Vagina (tissue), 2 donors: Measurements from ENCODE around the gene CNOT1. TPM values are rescaled to one million over a fixed set of nuclear protein-coding genes. Genes with fewer than 3 reads are reported as not detected.
A peak's percentile ranks its signal among the peaks of the same experiment; 100 is the strongest.

ENCODE experiments used
- DNase-seq, 2 donors: peaks; one replicate each; pipeline ENCODE4 v3.0.0-alpha.2; 2017; ENCODE audit errors: extremely low spot score in 2 of 2
- H3K27ac ChIP-seq: fragments of 200-600 bp; sonication (generic); one replicate; pipeline ENCODE4 v1.5.1; 2019
- H3K27me3 ChIP-seq: fragments of 200-600 bp; sonication (generic); one replicate; pipeline ENCODE4 v1.5.1; 2019
- H3K36me3 ChIP-seq, 2 donors: fragments of 200-600 bp; sonication (generic); one replicate each; pipeline ENCODE4 v1.5.1; 2017 to 2019
- H3K4me1 ChIP-seq: fragments of 200-600 bp; sonication (generic); one replicate; pipeline ENCODE4 v1.5.1; 2019
- H3K4me3 ChIP-seq, 2 donors: fragments of 200-600 bp; sonication (generic); 1 replicate in 1 of 2; 2 replicates in 1 of 2; pipeline ENCODE4 v1.5.1; 2016 to 2019
- H3K9me3 ChIP-seq: fragments of 200-600 bp; sonication (generic); one replicate; pipeline ENCODE4 v1.5.1; 2019
- POLR2A ChIP-seq, 2 donors: fragments of 450-650 bp; IDR thresholded peaks; one replicate each; pipeline ENCODE4 v1.6.1; 2017; ENCODE audit warnings: antibody characterized with exemption in 2 of 2, mild to moderate bottlenecking in 2 of 2, moderate library complexity in 2 of 2
- POLR2AphosphoS5 ChIP-seq, 2 donors: sonication (generic); formaldehyde crosslinking; IDR thresholded peaks; one replicate each; pipeline ENCODE4 v1.9.0; 2017; ENCODE audit warnings: antibody characterized with exemption in 2 of 2, mild to moderate bottlenecking in 2 of 2, low read depth in 1 of 2; ENCODE audit not compliant: insufficient read depth in 1 of 2
- intact Hi-C: fragments of 100-400 bp; cut with DNase I; formaldehyde crosslinking; loops from one replicate; pipeline ENCODE4 v1.15.1; 2023
- total RNA-seq: library from RNA; depleted of rRNA; stranded (reverse); fragments of >200 nt; gene quantifications from one replicate; pipeline ENCODE4 v1.2.3, GENCODE V29; 2016
- TF ChIP-seq, protein P1 (sequence below), 3 experiments: fragments of 450-650 bp in 2 of 3; fragments of 200-600 bp in 1 of 3; sonication (generic) in 1 of 3; IDR thresholded peaks; one replicate each; pipeline ENCODE4 v1.5.1; 2017 to 2019; ENCODE audit warnings: antibody characterized with exemption in 3 of 3, mild to moderate bottlenecking in 2 of 3, moderate library complexity in 2 of 3

The CNOT1 gene
- total RNA-seq, 1 donor from 2014 or later = 115 TPM

GRCh38 chr16:58515871-58516767 lies 113.5 kb downstream of the CNOT1 start:
- TF ChIP-seq, protein P1, sequence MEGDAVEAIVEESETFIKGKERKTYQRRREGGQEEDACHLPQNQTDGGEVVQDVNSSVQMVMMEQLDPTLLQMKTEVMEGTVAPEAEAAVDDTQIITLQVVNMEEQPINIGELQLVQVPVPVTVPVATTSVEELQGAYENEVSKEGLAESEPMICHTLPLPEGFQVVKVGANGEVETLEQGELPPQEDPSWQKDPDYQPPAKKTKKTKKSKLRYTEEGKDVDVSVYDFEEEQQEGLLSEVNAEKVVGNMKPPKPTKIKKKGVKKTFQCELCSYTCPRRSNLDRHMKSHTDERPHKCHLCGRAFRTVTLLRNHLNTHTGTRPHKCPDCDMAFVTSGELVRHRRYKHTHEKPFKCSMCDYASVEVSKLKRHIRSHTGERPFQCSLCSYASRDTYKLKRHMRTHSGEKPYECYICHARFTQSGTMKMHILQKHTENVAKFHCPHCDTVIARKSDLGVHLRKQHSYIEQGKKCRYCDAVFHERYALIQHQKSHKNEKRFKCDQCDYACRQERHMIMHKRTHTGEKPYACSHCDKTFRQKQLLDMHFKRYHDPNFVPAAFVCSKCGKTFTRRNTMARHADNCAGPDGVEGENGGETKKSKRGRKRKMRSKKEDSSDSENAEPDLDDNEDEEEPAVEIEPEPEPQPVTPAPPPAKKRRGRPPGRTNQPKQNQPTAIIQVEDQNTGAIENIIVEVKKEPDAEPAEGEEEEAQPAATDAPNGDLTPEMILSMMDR (IDR thresholded peaks at IDR 0.05) = no peak
- no peak for TF ChIP-seq POLR2AphosphoS5 (IDR thresholded peaks at IDR 0.05; ENCODE audit: insufficient read depth in 1 of 2, low read depth in 1 of 2)
- no peak for TF ChIP-seq POLR2A (IDR thresholded peaks at IDR 0.05)
- H3K27me3 ChIP-seq = no peaks in the 10 kb centered on the region
- H3K27ac ChIP-seq = peak overlapping the region; percentile 42
- intact Hi-C loops = loop anchor here (10.0 kb wide), 2 partner anchors 119 to 219 kb away; partner anchors contain the start of gene GOT2
- peaks cover 20% of the 10 kb centered on the region for H3K4me1 ChIP-seq
- H3K36me3 ChIP-seq = peaks cover 0 to 29% of the 10 kb centered on the region in 2 donors
- peak overlapping the region; percentile 86 to 96 for H3K4me3 ChIP-seq
- peak; percentile 84 to 95 for DNase-seq
- H3K9me3 ChIP-seq = no peaks in the 10 kb centered on the region

- intact Hi-C loops = loop anchor here (10.0 kb wide), 2 partner anchors 120 to 220 kb away; partner anchors contain the start of gene GOT2
- peak; percentile 92 to 96 for DNase-seq
- H3K4me3 ChIP-seq = peak within 1 kb of the TSS; percentile 86 to 96
- peak within 1 kb of the TSS; percentile 42 for H3K27ac ChIP-seq
- peaks cover 0 to 21% of the 10 kb centered on the region in 2 donors for H3K36me3 ChIP-seq
- H3K9me3 ChIP-seq = no peaks in the 10 kb centered on the region
- peak in 1 of 2 donors; percentile 9 for TF ChIP-seq POLR2A (IDR thresholded peaks at IDR 0.05)
- peak; percentile 63 to 75 for TF ChIP-seq POLR2AphosphoS5 (IDR thresholded peaks at IDR 0.05; ENCODE audit: insufficient read depth in 1 of 2, low read depth in 1 of 2)
- TF ChIP-seq, protein P1 (IDR thresholded peaks at IDR 0.05) = no peak
- H3K27me3 ChIP-seq = no peaks in the 10 kb centered on the region
- H3K4me1 ChIP-seq = peaks cover 20% of the 10 kb centered on the region
Observed at GRCh38 chr16:58515125-58515870, 114.3 kb downstream of the CNOT1 start, which contains the start of gene SETD6. Gene SETD6 (plus strand): TSS chr16:58515517. CDS start chr16:58515538, 21 bp downstream.

GRCh38 chr16:58513874-58514273 lies 115.8 kb downstream of the CNOT1 start:
- TF ChIP-seq, protein P1 (IDR thresholded peaks at IDR 0.05) = no peak
- TF ChIP-seq POLR2AphosphoS5 (IDR thresholded peaks at IDR 0.05; ENCODE audit: insufficient read depth in 1 of 2, low read depth in 1 of 2) (no peak), POLR2A (IDR thresholded peaks at IDR 0.05) (no peak)

DNA sequence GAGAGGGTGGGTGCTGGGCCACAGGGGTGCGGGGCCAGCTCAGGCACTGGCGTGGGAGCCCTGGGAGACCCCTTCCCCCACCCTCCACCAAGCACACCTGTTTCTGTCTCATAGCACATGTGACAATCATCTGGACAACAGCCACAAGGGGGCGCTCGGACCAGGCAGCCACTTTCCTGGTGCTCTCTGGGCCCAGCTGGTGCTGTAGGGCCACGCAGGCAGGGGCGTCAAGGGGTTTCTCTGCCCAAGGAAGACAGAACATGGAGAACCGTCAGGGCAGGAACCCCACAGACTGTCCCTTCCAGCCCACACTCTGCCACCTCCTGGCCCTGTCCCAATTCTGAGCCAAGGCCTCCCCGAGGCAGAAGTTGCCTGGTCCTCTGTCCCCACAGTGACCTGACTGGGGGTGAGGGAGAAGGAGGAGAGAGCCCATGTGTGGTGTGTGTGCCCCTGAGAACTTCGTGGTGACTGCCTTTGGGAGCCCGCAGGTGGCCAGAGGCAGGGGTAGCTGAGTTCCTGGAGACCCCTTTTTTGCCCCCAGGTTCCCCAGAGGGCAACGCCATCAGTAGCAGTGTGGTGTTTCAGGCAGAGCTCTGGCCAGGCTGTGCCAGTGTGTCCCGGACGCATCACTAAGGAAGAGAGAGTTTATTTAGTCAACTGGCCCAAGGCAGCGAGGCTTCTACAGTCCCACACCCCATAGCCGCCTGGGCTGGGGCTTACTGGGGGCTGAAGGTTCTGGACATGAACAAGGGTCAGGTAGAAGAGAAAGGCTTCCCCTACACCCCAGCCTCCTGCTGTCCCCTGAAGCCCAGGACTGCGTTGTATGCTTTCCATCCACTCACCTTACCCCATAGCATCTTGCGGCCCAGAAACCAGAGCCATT lies 117.5 kb downstream of the CNOT1 start:
- H3K4me3 ChIP-seq = no peak overlapping the region
- no peak for TF ChIP-seq POLR2A (IDR thresholded peaks at IDR 0.05)
- TF ChIP-seq, protein P1 (IDR thresholded peaks at IDR 0.05) = peak; percentile 42 to 54 (median 47)
- TF ChIP-seq POLR2AphosphoS5 (IDR thresholded peaks at IDR 0.05; ENCODE audit: insufficient read depth in 1 of 2, low read depth in 1 of 2) = peak in 1 of 2 donors; percentile 12
- H3K27me3 ChIP-seq = no peaks in the 10 kb centered on the region
- peaks cover 20% of the 10 kb centered on the region for H3K4me1 ChIP-seq
- no peak overlapping the region for H3K27ac ChIP-seq
- H3K9me3 ChIP-seq = no peaks in the 10 kb centered on the region
- intact Hi-C loops = loop anchor here (10.0 kb wide), 2 partner anchors 123 to 223 kb away; partner anchors contain the start of gene GOT2
- no peak for DNase-seq
- H3K36me3 ChIP-seq = no peaks in the 10 kb centered on the region

More at GRCh38 chr16:58513874-58514273, 115.8 kb downstream of the CNOT1 start:
- intact Hi-C loops = loop anchor here (10.0 kb wide), 2 partner anchors 121 to 221 kb away; partner anchors contain the start of gene GOT2
- DNase-seq = no peak
- H3K4me1 ChIP-seq = peaks cover 20% of the 10 kb centered on the region
- no peak overlapping the region for H3K4me3 ChIP-seq
- no peaks in the 10 kb centered on the region for H3K27me3 ChIP-seq
- H3K27ac ChIP-seq = no peak overlapping the region
- no peaks in the 10 kb centered on the region for H3K9me3 ChIP-seq
- peaks cover 0 to 6% of the 10 kb centered on the region in 2 donors for H3K36me3 ChIP-seq
